HepG2 (cell line): ENCODE data around the gene LARP1. TPM values are rescaled to one million over a fixed set of nuclear protein-coding genes. Genes with fewer than 3 reads are reported as not detected.
A peak's percentile ranks its signal among the peaks of the same experiment; 100 is the strongest.

Source experiments
- ATAC-seq: fragments of 200-7000 bp; cut with Tn5 transposase; 3 replicates; pipeline ENCODE4 v1.9.1; 2020; ENCODE audit warnings: mild to moderate bottlenecking, moderate library complexity
- BruUV-seq: library from RNA; stranded (reverse); fragments of 400-500 nt; replicated peaks from 2 replicates; lab custom pipeline; 2021; lab: Mats Ljungman, UMichigan
- CTCF ChIA-PET: fragments of 300-600 bp; formaldehyde crosslinking; extraction: SDS; loops from one replicate; lab custom pipeline; 2021; ENCODE audit warnings: low total read pairs, inconsistent platforms, low intra/inter-chr PET ratio; lab: Yijun Ruan, JAX
- POLR2A ChIA-PET: fragments of 350-600 bp; sonication (Branson Sonifier 250); formaldehyde crosslinking; loops from one replicate; lab custom pipeline; 2020; ENCODE audit warnings: antibody characterized with exemption, inconsistent platforms; lab: Yijun Ruan, JAX
- DNase-seq: peaks from one replicate; pipeline ENCODE4 v3.0.0-alpha.2; 2015; ENCODE audit warnings: low spot score
- FAIRE-seq: peaks from 3 replicates; lab custom pipeline; 2011; peaks lifted over from hg19 to GRCh38; lab: Jason Lieb, UNC
- H2AFZ ChIP-seq: one replicate; pipeline ENCODE4 v1.6.1; 2011; ENCODE audit warnings: low read length, inconsistent platforms
- H3K27ac ChIP-seq: fragments of 300-600 bp; 3 replicates; pipeline ENCODE4 v1.8.0; 2011; ENCODE audit warnings: mixed run types, mild to moderate bottlenecking, mixed read lengths, low read length, inconsistent platforms; ENCODE audit not compliant: insufficient read depth; ENCODE audit errors: extremely low read length
- H3K27me3 ChIP-seq, 2 experiments: fragments of 200-600 bp in 1 of 2; 2 replicates in 1 of 2; 3 replicates in 1 of 2; pipeline versions ENCODE4 v1.6.0 to v1.8.0; 2011; ENCODE audit warnings: low read length in 2 of 2, mild to moderate bottlenecking in 2 of 2, moderate library complexity in 2 of 2, inconsistent platforms in 1 of 2; ENCODE audit not compliant: insufficient read depth in 2 of 2, control insufficient read depth in 1 of 2
- H3K36me3 ChIP-seq, 2 experiments: fragments of 200-600 bp in 1 of 2; replicated peaks in 1 of 2; 2 replicates in 1 of 2; 3 replicates in 1 of 2; pipeline versions ENCODE4 v1.5.1 to v1.8.0; 2011; ENCODE audit warnings: low read length in 2 of 2, inconsistent platforms in 1 of 2; ENCODE audit not compliant: insufficient read depth in 2 of 2, control insufficient read depth in 1 of 2
- H3K4me1 ChIP-seq: 2 replicates; pipeline ENCODE4 v1.5.1; 2012; ENCODE audit warnings: low read length, inconsistent platforms; ENCODE audit not compliant: insufficient read depth
- H3K4me2 ChIP-seq: 2 replicates; pipeline ENCODE4 v1.6.0; 2011; ENCODE audit warnings: low read depth, low read length, inconsistent platforms
- H3K4me3 ChIP-seq, 3 experiments: fragments of 200-600 bp in 1 of 3; sonication (generic), shearing (Covaris generic) in 1 of 3; replicated peaks in 1 of 3; 2 replicates each; pipeline ENCODE4 v1.5.1; 2011 to 2016; ENCODE audit warnings: low read length in 3 of 3, inconsistent platforms in 2 of 3, low read depth in 2 of 3, mild to moderate bottlenecking in 2 of 3, control low read depth in 1 of 3, mixed read lengths in 1 of 3; ENCODE audit not compliant: insufficient read depth in 1 of 3
- H3K79me2 ChIP-seq: one replicate; pipeline ENCODE4 v1.6.1; 2011; ENCODE audit warnings: low read length, inconsistent platforms; ENCODE audit not compliant: insufficient read depth
- H3K9ac ChIP-seq: 2 replicates; pipeline ENCODE4 v1.6.0; 2011; ENCODE audit warnings: mild to moderate bottlenecking, low read depth, low read length, inconsistent platforms; ENCODE audit not compliant: insufficient read depth
- H3K9me3 ChIP-seq: 2 replicates; pipeline ENCODE4 v1.5.1; 2012; ENCODE audit warnings: mild to moderate bottlenecking, low read length
- H4K20me1 ChIP-seq: 2 replicates; pipeline ENCODE4 v1.6.0; 2011; ENCODE audit warnings: inconsistent platforms, mild to moderate bottlenecking, low read length, moderate library complexity; ENCODE audit not compliant: insufficient read depth
- FOSL2 ChIP-seq: sonication (generic); formaldehyde crosslinking; IDR thresholded peaks from 2 replicates; pipeline ENCODE4 v1.4.0; 2020; ENCODE audit warnings: missing genetic modification reagents
- HMG20B ChIP-seq: conservative IDR thresholded peaks from 2 replicates; pipeline ENCODE4 v1.6.1; 2016; ENCODE audit warnings: missing genetic modification reagents, missing compliant biosample characterization
- KLF15 ChIP-seq: sonication (generic); formaldehyde crosslinking; IDR thresholded peaks from 2 replicates; pipeline ENCODE4 v1.8.1; 2023; ENCODE audit warnings: borderline replicate concordance, mild to moderate bottlenecking, inconsistent platforms, missing genetic modification reagents, mixed read lengths
- NFYB ChIP-seq: sonication (generic); formaldehyde crosslinking; IDR thresholded peaks from 2 replicates; pipeline ENCODE4 v1.4.0; 2020; ENCODE audit warnings: missing genetic modification reagents
- SMYD3 ChIP-seq: sonication (generic); formaldehyde crosslinking; IDR thresholded peaks from 2 replicates; pipeline ENCODE4 v1.8.1; 2023; ENCODE audit warnings: mild to moderate bottlenecking, missing genetic modification reagents
- SOX13 ChIP-seq, 3 experiments: fragments of 450-650 bp in 1 of 3; sonication (generic) in 1 of 3; formaldehyde crosslinking in 1 of 3; IDR thresholded peaks in 2 of 3; conservative IDR thresholded peaks in 1 of 3; 2 replicates each; pipeline versions ENCODE4 v1.5.0 to v1.6.1; 2016 to 2020; ENCODE audit warnings: antibody characterized with exemption in 1 of 3, mild to moderate bottlenecking in 1 of 3, missing compliant biosample characterization in 1 of 3, missing genetic modification reagents in 1 of 3, moderate library complexity in 1 of 3
- YEATS2 ChIP-seq: sonication (generic); formaldehyde crosslinking; IDR thresholded peaks from 2 replicates; pipeline ENCODE4 v1.4.0; 2020; ENCODE audit warnings: missing genetic modification reagents, borderline replicate concordance
- ZNF136 ChIP-seq: sonication (generic); formaldehyde crosslinking; IDR thresholded peaks from 2 replicates; pipeline ENCODE4 v1.8.1; 2022; ENCODE audit warnings: low read depth, mild to moderate bottlenecking, moderate library complexity, missing genetic modification reagents
- ZNF383 ChIP-seq: sonication (generic); formaldehyde crosslinking; IDR thresholded peaks from 2 replicates; pipeline ENCODE4 v1.4.0; 2020; ENCODE audit warnings: missing genetic modification reagents, mild to moderate bottlenecking, borderline replicate concordance
- ZNF570 ChIP-seq: sonication (generic); formaldehyde crosslinking; IDR thresholded peaks from 2 replicates; pipeline ENCODE4 v1.4.0; 2020; ENCODE audit warnings: mild to moderate bottlenecking, missing genetic modification reagents, borderline replicate concordance
- ZNF749 ChIP-seq: sonication (generic); formaldehyde crosslinking; IDR thresholded peaks from 2 replicates; pipeline ENCODE4 v1.8.0; 2022; ENCODE audit warnings: mild to moderate bottlenecking, missing genetic modification reagents, moderate library complexity, borderline replicate concordance
- ZNF841 ChIP-seq: sonication (generic); formaldehyde crosslinking; IDR thresholded peaks from 2 replicates; pipeline ENCODE4 v1.8.1; 2023; ENCODE audit warnings: missing genetic modification reagents, borderline replicate concordance
- WGBS: methylation state at CpG from one replicate; pipeline ENCODE4 v1.1.6; 2017; ENCODE audit warnings: low lambda C conversion rate; 5-methylcytosine and 5-hydroxymethylcytosine counted together
- in situ Hi-C: cut with HindIII; loops from 2 replicates; pipeline ENCODE4 v1.10.0; 2017; ENCODE audit warnings: low pct_unique_long_range_greater_than_20kb; ENCODE audit not compliant: extremely low pct_ligation_motif_present
- intact Hi-C: fragments of 100-400 bp; cut with micrococcal nuclease; formaldehyde crosslinking; loops from one replicate; pipeline ENCODE4 v1.10.0; 2022; ENCODE audit not compliant: unreplicated experiment
- polyA plus RNA-seq, 8 experiments: library from polyadenylated mRNA; depleted of rRNA in 3 of 8; stranded (reverse) in 7 of 8; unstranded in 1 of 8; fragments of >200 nt; fragmentation: Illumina TruSeq in 4 of 8; extraction: Trizol in 4 of 8; gene quantifications; 2 replicates each; pipeline versions ENCODE4 v1.2.1 to v1.2.3, GENCODE V29; 2011 to 2016; ENCODE audit warnings: low read depth in 4 of 8, missing spikeins in 1 of 8, mixed read lengths in 1 of 8; ENCODE audit not compliant: insufficient read depth in 1 of 8
- total RNA-seq, 5 experiments: library from RNA; depleted of rRNA; stranded (reverse); fragments of >200 nt; fragmentation: Illumina TruSeq; extraction: Trizol; gene quantifications; 2 replicates each; pipeline ENCODE4 v1.2.3, GENCODE V29; 2016; ENCODE audit warnings: low read depth in 1 of 5
- TF ChIP-seq, protein P1 (sequence below): sonication (generic); formaldehyde crosslinking; IDR thresholded peaks from 2 replicates; pipeline ENCODE4 v1.4.0; 2020; ENCODE audit warnings: missing genetic modification reagents, mild to moderate bottlenecking, borderline replicate concordance
- TF ChIP-seq, protein P2 (sequence below): sonication (generic); formaldehyde crosslinking; IDR thresholded peaks from 2 replicates; pipeline ENCODE4 v1.9.0; 2022; ENCODE audit warnings: low read depth, missing genetic modification reagents

Gene LARP1
- total and polyA plus RNA-seq, 2 of the 13 experiments (the other 11 are each of a cell fraction or from before 2014, with no cell fraction given), result 45.2 to 61.4 TPM

DNA sequence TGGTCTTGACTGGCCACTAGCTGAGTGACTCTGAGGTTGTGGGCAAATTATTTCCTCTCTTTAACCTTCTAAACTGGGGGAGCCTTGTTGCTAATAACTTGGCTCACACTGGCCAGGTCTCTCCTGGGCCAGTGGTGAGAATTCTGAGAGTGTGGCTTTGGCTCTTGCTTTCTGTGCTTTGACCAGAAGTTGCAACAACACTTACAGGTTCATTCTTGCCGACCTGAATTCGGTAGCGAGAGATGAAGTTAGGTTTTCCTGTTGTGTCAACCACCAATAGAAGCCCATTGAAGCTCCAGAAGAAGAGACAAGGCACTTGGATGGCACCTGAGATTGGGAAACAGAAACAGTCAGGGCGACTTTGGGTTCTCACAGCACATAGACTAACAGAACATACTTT lies 75.4 kb downstream of the LARP1 start:
- H3K27me3 ChIP-seq, result no peaks in the 10 kb centered on the region
- no TSS peak for BruUV-seq
- ATAC-seq (no peak), FAIRE-seq (no peak), DNase-seq (no peak)
- H3K9ac ChIP-seq, result no peak overlapping the region
- no peaks in the 10 kb centered on the region for H3K79me2 ChIP-seq
- in situ Hi-C loops (no loop called here), intact Hi-C loops (no loop called here)
- ChIA-PET POLR2A (interaction anchor here (0.8 to 1.6 kb wide), 4 partner anchors 10 to 28 kb away, joined by 3 to 8 read pairs (median 4); partner anchors contain the start of gene CNOT8), CTCF (no interaction called here)
- 92% methylated on average over 4 of the region's 4 CpGs for WGBS
- peaks cover 7 to 15% of the 10 kb centered on the region in 2 experiments; a peak in 4 of 5 replicates for H3K36me3 ChIP-seq
- H3K4me1 ChIP-seq, result peaks cover 72% of the 10 kb centered on the region
- no peak overlapping the region for H2AFZ ChIP-seq
- no peaks in the 10 kb centered on the region for H4K20me1 ChIP-seq
- no peak overlapping the region for H3K4me2 ChIP-seq
- no peaks in the 10 kb centered on the region for H3K9me3 ChIP-seq
- H3K27ac ChIP-seq, result no peak overlapping the region
- TF ChIP-seq ZNF383 (0 out of 2 replicates have a peak, but pooled peaks have one; percentile 23), YEATS2 (CRISPR knock-in tag) (no peak)
- TF ChIP-seq, protein P1, sequence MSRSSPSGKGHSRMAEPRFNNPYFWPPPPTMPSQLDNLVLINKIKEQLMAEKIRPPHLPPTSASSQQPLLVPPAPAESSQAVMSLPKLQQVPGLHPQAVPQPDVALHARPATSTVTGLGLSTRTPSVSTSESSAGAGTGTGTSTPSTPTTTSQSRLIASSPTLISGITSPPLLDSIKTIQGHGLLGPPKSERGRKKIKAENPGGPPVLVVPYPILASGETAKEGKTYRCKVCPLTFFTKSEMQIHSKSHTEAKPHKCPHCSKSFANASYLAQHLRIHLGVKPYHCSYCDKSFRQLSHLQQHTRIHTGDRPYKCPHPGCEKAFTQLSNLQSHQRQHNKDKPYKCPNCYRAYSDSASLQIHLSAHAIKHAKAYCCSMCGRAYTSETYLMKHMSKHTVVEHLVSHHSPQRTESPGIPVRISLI, result no peak
- no peak overlapping the region for H3K4me3 ChIP-seq

DNA sequence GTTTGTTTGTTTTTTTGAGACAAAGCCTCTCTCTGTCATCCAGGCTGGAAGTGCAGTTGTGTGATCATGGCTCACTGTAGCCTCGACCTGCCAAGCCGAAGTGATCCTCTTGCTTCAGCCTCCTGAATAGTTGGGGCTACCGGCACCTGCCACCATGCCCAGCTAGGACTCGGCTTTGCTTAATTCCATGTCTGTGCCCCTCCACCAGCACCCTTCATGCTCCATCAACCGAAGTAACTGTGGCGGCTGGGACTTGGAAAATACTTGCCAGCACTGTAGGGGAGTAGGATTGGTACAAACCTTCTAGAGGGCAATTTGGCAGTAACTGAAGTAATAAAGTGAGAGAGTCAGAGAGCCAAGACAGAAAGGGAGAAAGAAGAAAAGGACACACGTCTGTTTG lies 76.3 kb downstream of the LARP1 start:
- ATAC-seq (no peak), FAIRE-seq (no peak), DNase-seq (no peak)
- in situ Hi-C loops, result no loop called here
- no peak overlapping the region for H3K9ac ChIP-seq
- no peak overlapping the region for H3K4me2 ChIP-seq
- H3K9me3 ChIP-seq, result no peaks in the 10 kb centered on the region
- no peaks in the 10 kb centered on the region for H4K20me1 ChIP-seq
- H3K36me3 ChIP-seq, result peaks cover 9 to 15% of the 10 kb centered on the region in 2 experiments; a peak in 4 of 5 replicates
- no peaks in the 10 kb centered on the region for H3K27me3 ChIP-seq
- H3K27ac ChIP-seq, result no peak overlapping the region
- intact Hi-C loops, result no loop called here
- 94% methylated on average over 7 of the region's 7 CpGs for WGBS
- ChIA-PET POLR2A (no interaction called here), CTCF (no interaction called here)
- no peak overlapping the region for H3K4me3 ChIP-seq
- BruUV-seq, result no TSS peak
- H3K79me2 ChIP-seq, result no peaks in the 10 kb centered on the region
- H2AFZ ChIP-seq, result no peak overlapping the region
- H3K4me1 ChIP-seq, result peaks cover 81% of the 10 kb centered on the region
- no peak for TF ChIP-seq KLF15
- no peak for TF ChIP-seq ZNF841 (CRISPR knock-in tag)
- no peak for TF ChIP-seq SOX13 (IDR thresholded peaks at IDR 0.05)
- TF ChIP-seq SOX13 (CRISPR knock-in tag; conservative IDR thresholded peaks at IDR 0.05 in 1 of 2, IDR thresholded peaks at IDR 0.05 in 1 of 2), result no peak
- no peak for TF ChIP-seq ZNF749 (CRISPR knock-in tag)
- TF ChIP-seq SMYD3 (CRISPR knock-in tag), result no peak
- no peak for TF ChIP-seq ZNF570 (CRISPR knock-in tag)
- TF ChIP-seq, protein P2, sequence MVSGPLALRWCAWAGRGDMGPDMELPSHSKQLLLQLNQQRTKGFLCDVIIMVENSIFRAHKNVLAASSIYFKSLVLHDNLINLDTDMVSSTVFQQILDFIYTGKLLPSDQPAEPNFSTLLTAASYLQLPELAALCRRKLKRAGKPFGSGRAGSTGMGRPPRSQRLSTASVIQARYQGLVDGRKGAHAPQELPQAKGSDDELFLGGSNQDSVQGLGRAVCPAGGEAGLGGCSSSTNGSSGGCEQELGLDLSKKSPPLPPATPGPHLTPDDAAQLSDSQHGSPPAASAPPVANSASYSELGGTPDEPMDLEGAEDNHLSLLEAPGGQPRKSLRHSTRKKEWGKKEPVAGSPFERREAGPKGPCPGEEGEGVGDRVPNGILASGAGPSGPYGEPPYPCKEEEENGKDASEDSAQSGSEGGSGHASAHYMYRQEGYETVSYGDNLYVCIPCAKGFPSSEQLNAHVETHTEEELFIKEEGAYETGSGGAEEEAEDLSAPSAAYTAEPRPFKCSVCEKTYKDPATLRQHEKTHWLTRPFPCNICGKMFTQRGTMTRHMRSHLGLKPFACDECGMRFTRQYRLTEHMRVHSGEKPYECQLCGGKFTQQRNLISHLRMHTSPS (CRISPR knock-in tag), result no peak
- TF ChIP-seq NFYB (CRISPR knock-in tag), result no peak
- no peak for TF ChIP-seq HMG20B (CRISPR knock-in tag)
- no peak for TF ChIP-seq FOSL2 (CRISPR knock-in tag)
- no peak for TF ChIP-seq ZNF136 (CRISPR knock-in tag)
